SK-N-SH treated with all-trans-retinoic acid at 6 μM for 48 hours (cell line): Measurements from ENCODE around the gene SIK3.

Experiments
- ATAC-seq: fragments of 200-7000 bp; cut with Tn5 transposase; 3 replicates; pipeline ENCODE4 v1.9.1; 2020; ENCODE audit warnings: mild to moderate bottlenecking, moderate library complexity
- ARNTL ChIP-seq: fragments of 450-650 bp; formaldehyde crosslinking; IDR thresholded peaks from 2 replicates; pipeline ENCODE4 v1.5.0; 2020; ENCODE audit warnings: low read depth, mild to moderate bottlenecking, moderate library complexity, borderline replicate concordance
- BACH2 ChIP-seq: fragments of 250-450 bp; sonication (Bioruptor Pico); IDR thresholded peaks from 2 replicates; pipeline ENCODE4 v1.9.0; 2021; ENCODE audit warnings: mild to moderate bottlenecking, borderline replicate concordance
- CREB5 ChIP-seq: fragments of 250-450 bp; sonication (Bioruptor Pico); IDR thresholded peaks from 2 replicates; pipeline ENCODE4 v1.5.1; 2020; ENCODE audit warnings: low read depth, mild to moderate bottlenecking, moderate library complexity
- CSDC2 ChIP-seq: fragments of 250-450 bp; sonication (Bioruptor Pico); IDR thresholded peaks from 2 replicates; pipeline ENCODE4 v1.5.0; 2020; ENCODE audit warnings: mild to moderate bottlenecking, moderate library complexity
- CSRNP3 ChIP-seq: fragments of 250-450 bp; sonication (Bioruptor Pico); IDR thresholded peaks from 2 replicates; pipeline ENCODE4 v1.5.1; 2021; ENCODE audit warnings: mild to moderate bottlenecking, moderate library complexity
- ESRRG ChIP-seq: fragments of 250-450 bp; sonication (Bioruptor Pico); IDR thresholded peaks from 2 replicates; pipeline ENCODE4 v1.6.1; 2021; ENCODE audit warnings: mild to moderate bottlenecking
- ISL1 ChIP-seq: fragments of 250-450 bp; sonication (Bioruptor Pico); IDR thresholded peaks from 2 replicates; pipeline ENCODE4 v2.1.2; 2022; ENCODE audit warnings: mild to moderate bottlenecking, moderate library complexity
- OSR1 ChIP-seq: fragments of 250-450 bp; sonication (Bioruptor Pico); IDR thresholded peaks from 2 replicates; pipeline ENCODE4 v1.8.0; 2022; ENCODE audit warnings: moderate library complexity, mild to moderate bottlenecking, inconsistent platforms
- PATZ1 ChIP-seq: fragments of 250-450 bp; sonication (Bioruptor Pico); IDR thresholded peaks from 2 replicates; pipeline ENCODE4 v1.8.0; 2020; ENCODE audit warnings: mild to moderate bottlenecking, moderate library complexity, borderline replicate concordance
- POU6F1 ChIP-seq: fragments of 250-450 bp; sonication (Bioruptor Pico); IDR thresholded peaks from 2 replicates; pipeline ENCODE4 v1.8.0; 2021; ENCODE audit warnings: low read depth, mild to moderate bottlenecking, moderate library complexity, borderline replicate concordance
- PPARA ChIP-seq: fragments of 250-450 bp; sonication (Bioruptor Pico); IDR thresholded peaks from 2 replicates; pipeline ENCODE4 v1.5.0; 2020; ENCODE audit warnings: mild to moderate bottlenecking, borderline replicate concordance
- RARB ChIP-seq: fragments of 250-450 bp; sonication (Bioruptor Pico); IDR thresholded peaks from 2 replicates; pipeline ENCODE4 v1.8.0; 2021; ENCODE audit warnings: mild to moderate bottlenecking, moderate library complexity
- SNAI2 ChIP-seq: fragments of 250-450 bp; sonication (Bioruptor Pico); IDR thresholded peaks from 2 replicates; pipeline ENCODE4 v1.5.0; 2020; ENCODE audit warnings: mild to moderate bottlenecking, moderate library complexity
- TOX ChIP-seq: fragments of 250-450 bp; sonication (Bioruptor Pico); IDR thresholded peaks from 2 replicates; pipeline ENCODE4 v1.8.0; 2021; ENCODE audit warnings: mild to moderate bottlenecking, moderate library complexity, borderline replicate concordance
- TSHZ2 ChIP-seq: fragments of 250-450 bp; sonication (Bioruptor Pico); IDR thresholded peaks from 2 replicates; pipeline ENCODE4 v1.5.0; 2020; ENCODE audit warnings: mild to moderate bottlenecking, moderate library complexity
- ZC3H10 ChIP-seq: fragments of 250-450 bp; sonication (Bioruptor Pico); IDR thresholded peaks from 2 replicates; pipeline ENCODE4 v1.5.1; 2021; ENCODE audit warnings: mild to moderate bottlenecking, moderate library complexity
- ZFP30 ChIP-seq: fragments of 450-650 bp; formaldehyde crosslinking; IDR thresholded peaks from 2 replicates; pipeline ENCODE4 v1.5.0; 2022; ENCODE audit warnings: mild to moderate bottlenecking, moderate library complexity
- ZNF565 ChIP-seq: fragments of 450-650 bp; formaldehyde crosslinking; conservative IDR thresholded peaks from 2 replicates; pipeline ENCODE4 v1.5.0; 2020; ENCODE audit warnings: low read depth, mild to moderate bottlenecking, moderate library complexity
- ZNF70 ChIP-seq: fragments of 450-650 bp; formaldehyde crosslinking; IDR thresholded peaks from 2 replicates; pipeline ENCODE4 v1.5.0; 2020; ENCODE audit warnings: mild to moderate bottlenecking, moderate library complexity
- ZNF8 ChIP-seq: fragments of 450-650 bp; formaldehyde crosslinking; IDR thresholded peaks from 2 replicates; pipeline ENCODE4 v1.5.0; 2020; ENCODE audit warnings: mild to moderate bottlenecking, moderate library complexity

Gene SIK3

GRCh38 chr11:117054382-117054781, 43.8 kb downstream of the SIK3 start:
- no peak for ATAC-seq
- no peak for TF ChIP-seq ISL1 (CRISPR knock-in tag)
- TF ChIP-seq ZC3H10 (CRISPR knock-in tag) = no peak
- TF ChIP-seq ZFP30 (CRISPR knock-in tag) = no peak
- no peak for TF ChIP-seq BACH2
- no peak for TF ChIP-seq CSDC2 (CRISPR knock-in tag)
- TF ChIP-seq TOX = no peak
- no peak for TF ChIP-seq TSHZ2
- no peak for TF ChIP-seq ZNF70 (CRISPR knock-in tag)
- TF ChIP-seq SNAI2 (CRISPR knock-in tag) = no peak
- TF ChIP-seq ZNF8 (CRISPR knock-in tag) = no peak
- no peak for TF ChIP-seq RARB
- no peak for TF ChIP-seq POU6F1
- TF ChIP-seq ARNTL (CRISPR knock-in tag) = no peak
- TF ChIP-seq CSRNP3 = no peak
- TF ChIP-seq PPARA = no peak
- no peak for TF ChIP-seq PATZ1

- ATAC-seq = no peak
- TF ChIP-seq POU6F1 (no peak), CREB5 (CRISPR knock-in tag) (no peak), ZNF70 (CRISPR knock-in tag) (no peak), TSHZ2 (no peak), ZFP30 (CRISPR knock-in tag) (no peak), PATZ1 (no peak), ARNTL (CRISPR knock-in tag) (no peak), ESRRG (CRISPR knock-in tag) (no peak), BACH2 (no peak), TOX (no peak), SNAI2 (CRISPR knock-in tag) (no peak), CSRNP3 (no peak), PPARA (no peak), OSR1 (no peak), ZNF565 (CRISPR knock-in tag) (no peak)
Observed at GRCh38 chr11:117052196-117053149, 45.8 kb downstream of the SIK3 start.
